ENCODE measurements around the gene MBD3. TPM values are rescaled to one million over a fixed set of nuclear protein-coding genes. Genes with fewer than 3 reads are reported as not detected.

The MBD3 gene
- total and polyA plus RNA-seq, 4 donors = 12.4 to 57.6 (median 50.2) TPM

- Histone ChIP-seq H3K9ac (ENCODE audit: low read depth in 1 of 2, low read length in 2 of 2) (no peak overlapping the region), H3K27ac (ENCODE audit: low read depth in 1 of 2, low read length in 2 of 2) (no peak overlapping the region), H3K9me3 (ENCODE audit: control insufficient read depth in 4 of 4, low read length in 3 of 4) (no peaks in the 10 kb centered on the region), H3K27me3 (ENCODE audit: control insufficient read depth in 4 of 4, insufficient read depth in 4 of 4, low read length in 3 of 4) (no peaks in the 10 kb centered on the region), H3K4me1 (ENCODE audit: control insufficient read depth in 4 of 4, insufficient read depth in 4 of 4, low read length in 3 of 4) (peaks cover 0 to under 1% (median 0%) of the 10 kb centered on the region in 4 donors), H3K4me3 (ENCODE audit: low read depth in 1 of 3, low read length in 3 of 3) (no peak overlapping the region), H3K36me3 (ENCODE audit: control insufficient read depth in 4 of 4, insufficient read depth in 3 of 4, low read depth in 1 of 4, low read length in 3 of 4) (peaks cover 5 to 43% (median 12%) of the 10 kb centered on the region in 4 donors)
- no peak for DNase-seq (ENCODE audit: low spot score)
- WGBS = 78% methylated on average over 9 of the region's 9 CpGs
- no peak for TF ChIP-seq GABPA (IDR thresholded peaks at IDR 0.05 in 1 of 2, conservative IDR thresholded peaks at IDR 0.05 in 1 of 2)
- TF ChIP-seq FOXA1 (IDR thresholded peaks at IDR 0.05) = no peak
- no peak for TF ChIP-seq EGR1 (IDR thresholded peaks at IDR 0.05; ENCODE audit: low read depth in 2 of 2)
- no peak for TF ChIP-seq CTCF (IDR thresholded peaks at IDR 0.05; ENCODE audit: low read depth, low read length, missing input control)
- TF ChIP-seq ZBTB33 (IDR thresholded peaks at IDR 0.05) = no peak
- no peak for TF ChIP-seq REST (IDR thresholded peaks at IDR 0.05)
- no peak for TF ChIP-seq ATF3 (IDR thresholded peaks at IDR 0.05)
- no peak for TF ChIP-seq RAD21 (IDR thresholded peaks at IDR 0.05)
- TF ChIP-seq HNF4A (conservative IDR thresholded peaks at IDR 0.05) = no peak
- no peak for TF ChIP-seq FOXA2 (IDR thresholded peaks at IDR 0.05)
- TF ChIP-seq RXRA (IDR thresholded peaks at IDR 0.05) = no peak
- no peak for TF ChIP-seq TAF1 (conservative IDR thresholded peaks at IDR 0.05)
- no peak for TF ChIP-seq SP1 (IDR thresholded peaks at IDR 0.05)
Observed at GRCh38 chr19:1582201-1582600, 10.5 kb downstream of the MBD3 start.

- 96% methylated on average over 22 of the region's 22 CpGs for WGBS
- Histone ChIP-seq H3K4me3 (ENCODE audit: low read depth in 1 of 3, low read length in 3 of 3) (no peak overlapping the region), H3K36me3 (ENCODE audit: control insufficient read depth in 4 of 4, insufficient read depth in 3 of 4, low read depth in 1 of 4, low read length in 3 of 4) (peaks cover 5 to 46% (median 14%) of the 10 kb centered on the region in 4 donors), H3K9ac (ENCODE audit: low read depth in 1 of 2, low read length in 2 of 2) (no peak overlapping the region), H3K27me3 (ENCODE audit: control insufficient read depth in 4 of 4, insufficient read depth in 4 of 4, low read length in 3 of 4) (no peaks in the 10 kb centered on the region), H3K4me1 (ENCODE audit: control insufficient read depth in 4 of 4, insufficient read depth in 4 of 4, low read length in 3 of 4) (no peaks in the 10 kb centered on the region), H3K27ac (ENCODE audit: low read depth in 1 of 2, low read length in 2 of 2) (no peak overlapping the region), H3K9me3 (ENCODE audit: control insufficient read depth in 4 of 4, low read length in 3 of 4) (no peaks in the 10 kb centered on the region)
- DNase-seq (ENCODE audit: low spot score) = no peak
- TF ChIP-seq EGR1 (IDR thresholded peaks at IDR 0.05; ENCODE audit: low read depth in 2 of 2) = no peak
- TF ChIP-seq HNF4A (conservative IDR thresholded peaks at IDR 0.05) = no peak
- TF ChIP-seq MAX (IDR thresholded peaks at IDR 0.05) = no peak
Observed at GRCh38 chr19:1580957-1581356, 11.7 kb downstream of the MBD3 start.
